ENCODE results near the gene FOXP1.

DNA sequence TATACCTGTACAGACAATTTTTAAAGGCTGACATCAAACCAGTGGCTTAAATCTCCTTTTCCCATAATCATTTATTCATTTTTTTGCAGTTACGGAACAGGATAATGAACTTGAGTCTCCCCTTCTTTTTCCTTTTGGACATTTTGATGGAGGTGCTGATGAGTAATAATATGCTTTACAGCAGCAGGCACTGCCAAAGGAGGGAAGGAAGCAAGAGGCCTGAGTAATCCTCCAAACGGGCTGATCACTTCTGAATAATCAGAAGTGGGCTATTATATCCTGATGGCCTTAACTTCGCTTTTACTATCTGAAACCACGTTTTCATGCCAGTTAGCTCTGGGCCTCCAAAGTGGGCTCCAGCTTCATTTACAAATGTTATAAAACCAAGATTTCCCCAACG lies 527.2 kb downstream of the FOXP1 start:
- TF ChIP-seq, protein P1, sequence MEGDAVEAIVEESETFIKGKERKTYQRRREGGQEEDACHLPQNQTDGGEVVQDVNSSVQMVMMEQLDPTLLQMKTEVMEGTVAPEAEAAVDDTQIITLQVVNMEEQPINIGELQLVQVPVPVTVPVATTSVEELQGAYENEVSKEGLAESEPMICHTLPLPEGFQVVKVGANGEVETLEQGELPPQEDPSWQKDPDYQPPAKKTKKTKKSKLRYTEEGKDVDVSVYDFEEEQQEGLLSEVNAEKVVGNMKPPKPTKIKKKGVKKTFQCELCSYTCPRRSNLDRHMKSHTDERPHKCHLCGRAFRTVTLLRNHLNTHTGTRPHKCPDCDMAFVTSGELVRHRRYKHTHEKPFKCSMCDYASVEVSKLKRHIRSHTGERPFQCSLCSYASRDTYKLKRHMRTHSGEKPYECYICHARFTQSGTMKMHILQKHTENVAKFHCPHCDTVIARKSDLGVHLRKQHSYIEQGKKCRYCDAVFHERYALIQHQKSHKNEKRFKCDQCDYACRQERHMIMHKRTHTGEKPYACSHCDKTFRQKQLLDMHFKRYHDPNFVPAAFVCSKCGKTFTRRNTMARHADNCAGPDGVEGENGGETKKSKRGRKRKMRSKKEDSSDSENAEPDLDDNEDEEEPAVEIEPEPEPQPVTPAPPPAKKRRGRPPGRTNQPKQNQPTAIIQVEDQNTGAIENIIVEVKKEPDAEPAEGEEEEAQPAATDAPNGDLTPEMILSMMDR (IDR thresholded peaks at IDR 0.05): no peak
- TF ChIP-seq EZH2 (IDR thresholded peaks at IDR 0.05) (no peak), EZH2phosphoT487 (IDR thresholded peaks at IDR 0.05) (no peak)

Data from neural progenitor cell (in vitro differentiated cells).